ENCODE results near the gene DCAF4.

DNA sequence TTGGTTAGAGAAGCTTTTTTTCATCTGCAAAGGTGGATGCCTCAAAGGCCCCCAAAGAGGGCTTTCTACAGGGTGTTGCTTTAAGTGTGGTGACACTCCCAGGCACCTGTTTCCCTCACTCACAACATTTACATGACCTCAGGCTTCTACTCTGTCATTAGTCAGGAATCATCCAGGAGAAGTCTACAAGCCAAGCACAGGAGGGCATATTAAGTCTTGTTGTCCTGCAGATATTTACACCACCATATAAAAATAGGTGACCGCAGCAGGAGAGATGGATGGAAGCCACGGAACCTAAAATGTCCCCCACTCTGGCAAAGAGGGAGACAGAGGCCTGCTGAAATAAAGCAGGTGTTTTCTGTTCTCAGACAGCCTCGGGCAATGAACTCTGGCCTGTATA is 24.9 kb upstream of the DCAF4 start:
- TF ChIP-seq POLR2A (IDR thresholded peaks at IDR 0.05): no peak
- TF ChIP-seq, protein P1, sequence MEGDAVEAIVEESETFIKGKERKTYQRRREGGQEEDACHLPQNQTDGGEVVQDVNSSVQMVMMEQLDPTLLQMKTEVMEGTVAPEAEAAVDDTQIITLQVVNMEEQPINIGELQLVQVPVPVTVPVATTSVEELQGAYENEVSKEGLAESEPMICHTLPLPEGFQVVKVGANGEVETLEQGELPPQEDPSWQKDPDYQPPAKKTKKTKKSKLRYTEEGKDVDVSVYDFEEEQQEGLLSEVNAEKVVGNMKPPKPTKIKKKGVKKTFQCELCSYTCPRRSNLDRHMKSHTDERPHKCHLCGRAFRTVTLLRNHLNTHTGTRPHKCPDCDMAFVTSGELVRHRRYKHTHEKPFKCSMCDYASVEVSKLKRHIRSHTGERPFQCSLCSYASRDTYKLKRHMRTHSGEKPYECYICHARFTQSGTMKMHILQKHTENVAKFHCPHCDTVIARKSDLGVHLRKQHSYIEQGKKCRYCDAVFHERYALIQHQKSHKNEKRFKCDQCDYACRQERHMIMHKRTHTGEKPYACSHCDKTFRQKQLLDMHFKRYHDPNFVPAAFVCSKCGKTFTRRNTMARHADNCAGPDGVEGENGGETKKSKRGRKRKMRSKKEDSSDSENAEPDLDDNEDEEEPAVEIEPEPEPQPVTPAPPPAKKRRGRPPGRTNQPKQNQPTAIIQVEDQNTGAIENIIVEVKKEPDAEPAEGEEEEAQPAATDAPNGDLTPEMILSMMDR (IDR thresholded peaks at IDR 0.05): no peak
